ENCODE measurements around the gene POLR2J2.
"Not testable (repeated sequence)": the region's sequence is repeated elsewhere in the genome, so short reads cannot be mapped to it uniquely, and the experiment has no call there.

The POLR2J2 gene

GRCh38 chr7:102667523-102667922 is 3.9 kb downstream of the POLR2J2 start:
- DNase-seq, result not testable (repeated sequence)

- not testable (repeated sequence) for DNase-seq
Observed at GRCh38 chr7:102666850-102667249, 4.6 kb downstream of the POLR2J2 start.

- not testable (repeated sequence) for DNase-seq
Observed at GRCh38 chr7:102664765-102665164, 6.7 kb downstream of the POLR2J2 start.

GRCh38 chr7:102649924-102650323 is 21.5 kb downstream of the POLR2J2 start, which contains the start of gene SPDYE2B:
SPDYE2B (plus strand) TSS chr7:102650319; CDS start chr7:102652349, 2,030 bp downstream.
- not testable (repeated sequence) for DNase-seq

- DNase-seq, result not testable (repeated sequence)
Observed at GRCh38 chr7:102647813-102648212, 23.6 kb downstream of the POLR2J2 start.

- DNase-seq, result not testable (repeated sequence)
Observed at GRCh38 chr7:102643404-102643803, 28.1 kb downstream of the POLR2J2 start.

- not testable (repeated sequence) for DNase-seq
Observed at GRCh38 chr7:102642691-102643090, 28.8 kb downstream of the POLR2J2 start, which contains the start of gene UPK3BL1. UPK3BL1 (minus strand) TSS chr7:102642791; CDS start chr7:102642741, 50 bp downstream.

GRCh38 chr7:102638848-102639247 is 32.6 kb downstream of the POLR2J2 start:
- DNase-seq, result not testable (repeated sequence)

GRCh38 chr7:102636956-102637355 is 34.5 kb downstream of the POLR2J2 start:
- DNase-seq, result not testable (repeated sequence)

GRCh38 chr7:102635354-102635753 is 36.1 kb downstream of the POLR2J2 start:
- not testable (repeated sequence) for DNase-seq

GRCh38 chr7:102634299-102634698 is 37.2 kb downstream of the POLR2J2 start:
- DNase-seq, result not testable (repeated sequence)

- DNase-seq, result not testable (repeated sequence)
Observed at GRCh38 chr7:102630622-102631021, 40.8 kb downstream of the POLR2J2 start.

GRCh38 chr7:102627271-102627904 is 44.1 kb downstream of the POLR2J2 start:
- DNase-seq, result not testable (repeated sequence)

- not testable (repeated sequence) for DNase-seq
Observed at GRCh38 chr7:102618122-102618521, 53.3 kb downstream of the POLR2J2 start.

- DNase-seq, result peak; percentile 6
Observed at GRCh38 chr7:102616507-102617125, 54.8 kb downstream of the POLR2J2 start, which contains the start of gene RASA4. RASA4 (minus strand) TSS chr7:102616756; CDS start chr7:102616689, 67 bp downstream.
